Measurements from ENCODE around the gene CRISPLD2.

CRISPLD2 gene

DNA sequence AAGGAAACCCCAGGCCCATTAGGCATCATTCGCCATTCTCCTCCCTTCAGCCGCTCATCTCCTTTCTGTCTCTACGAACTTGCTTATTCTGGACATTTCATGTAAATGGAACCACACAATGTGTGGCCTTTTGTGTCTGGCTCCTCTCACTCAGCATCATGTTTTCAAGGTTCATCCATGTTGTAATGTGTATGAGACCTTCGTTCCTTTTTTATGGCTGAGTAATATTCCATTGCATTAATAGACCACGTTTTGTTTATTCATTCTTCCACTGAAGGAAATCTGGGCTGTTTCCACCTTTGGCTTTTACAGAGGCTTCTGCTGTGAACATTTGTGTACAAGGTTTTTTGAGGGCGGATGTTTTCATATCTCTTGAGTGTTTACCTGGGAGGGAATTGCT lies 3.2 kb downstream of the CRISPLD2 start:
- peak overlapping the region; percentile 53 to 56 for H3K4me3 ChIP-seq
- peaks cover 0 to 10% of the 10 kb centered on the region in 2 donors for H3K27me3 ChIP-seq
- no peaks in the 10 kb centered on the region for H3K36me3 ChIP-seq
- peaks cover 0 to 43% (median 15%) of the 10 kb centered on the region in 4 donors for H3K4me1 ChIP-seq
- no peak for DNase-seq
- intact Hi-C loops (cut with DNase I; ENCODE audit: low total_unique reads), result no loop called here
- peak overlapping the region; percentile 4 to 52 for H3K27ac ChIP-seq
- H3K9me3 ChIP-seq, result no peaks in the 10 kb centered on the region
- no peak for TF ChIP-seq CTCF (IDR thresholded peaks at IDR 0.05)

DNA sequence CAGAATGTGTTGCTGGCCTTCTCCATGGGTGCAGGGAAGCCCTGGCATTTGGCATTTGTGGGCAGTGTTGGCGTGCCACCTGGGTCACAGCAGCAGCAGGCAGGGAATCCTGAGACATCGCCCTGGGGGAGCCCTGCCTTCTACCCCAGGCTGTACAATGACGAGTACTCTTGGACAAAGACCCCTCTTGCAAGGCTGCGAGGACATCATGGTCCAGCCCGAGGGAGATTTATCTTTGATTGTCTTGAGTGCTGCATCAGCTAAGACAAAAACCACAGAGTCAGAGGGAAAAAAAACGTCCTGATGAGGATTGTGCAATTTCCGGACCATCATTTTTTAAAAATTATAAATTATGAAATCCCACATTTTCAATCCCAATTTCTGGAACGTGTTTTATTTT lies 3.7 kb downstream of the CRISPLD2 start:
- Histone ChIP-seq H3K36me3 (no peaks in the 10 kb centered on the region), H3K27me3 (peaks cover 0 to 10% of the 10 kb centered on the region in 2 donors), H3K27ac (peak overlapping the region in 1 of 2 donors; percentile 52), H3K4me3 (no peak overlapping the region), H3K9me3 (no peaks in the 10 kb centered on the region), H3K4me1 (peaks cover 0 to 48% (median 15%) of the 10 kb centered on the region in 4 donors)
- intact Hi-C loops (cut with DNase I; ENCODE audit: low total_unique reads), result no loop called here
- no peak for TF ChIP-seq CTCF (IDR thresholded peaks at IDR 0.05)
- DNase-seq, result peak; percentile 78 to 81

- Histone ChIP-seq H3K27me3 (peaks cover 0 to 10% of the 10 kb centered on the region in 2 donors), H3K9me3 (no peaks in the 10 kb centered on the region), H3K4me1 (peaks cover 0 to 52% (median 15%) of the 10 kb centered on the region in 4 donors), H3K27ac (peak overlapping the region in 1 of 2 donors; percentile 40), H3K4me3 (no peak overlapping the region), H3K36me3 (no peaks in the 10 kb centered on the region)
- intact Hi-C loops (cut with DNase I; ENCODE audit: low total_unique reads), result no loop called here
- TF ChIP-seq CTCF (IDR thresholded peaks at IDR 0.05), result no peak
- no peak for DNase-seq
These were observed 4.1 kb downstream of the CRISPLD2 start for GRCh38 chr16:84823926-84824325.

DNA sequence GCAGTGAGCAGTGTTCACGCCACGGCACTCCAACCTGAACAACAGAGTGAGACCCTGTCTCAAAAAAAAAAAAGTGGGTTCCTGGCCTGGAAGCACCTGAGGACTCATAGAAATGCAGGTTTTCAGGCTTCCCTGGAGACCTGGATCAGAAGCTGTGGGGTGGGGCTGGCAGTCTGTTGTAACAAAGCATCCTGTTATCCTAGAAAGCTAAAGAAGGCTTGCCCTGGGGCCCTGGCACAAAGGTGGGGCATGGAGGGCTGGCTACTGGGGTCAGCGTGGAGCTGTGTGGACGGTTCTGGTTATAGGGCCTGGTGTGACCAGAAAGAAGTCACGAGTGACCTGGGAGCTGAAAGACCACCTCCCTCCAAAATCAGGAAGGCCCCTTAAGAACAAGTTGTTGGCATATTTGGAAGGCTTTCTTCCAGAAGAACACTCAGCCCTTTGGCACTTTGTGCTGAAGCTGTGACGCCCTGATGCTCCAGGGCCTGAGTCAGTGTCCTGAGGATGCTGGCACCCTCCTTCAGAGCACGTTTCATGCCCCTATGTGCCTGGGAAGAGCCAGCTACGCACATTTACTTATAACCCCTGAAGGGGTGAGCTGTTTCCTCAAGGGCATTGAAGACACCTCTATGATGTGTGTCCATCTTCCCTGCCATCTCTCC lies 6.2 kb downstream of the CRISPLD2 start:
- no peak for TF ChIP-seq CTCF (IDR thresholded peaks at IDR 0.05)
- H3K27ac ChIP-seq, result peak overlapping the region; percentile 34 to 62
- H3K27me3 ChIP-seq, result peaks cover 0 to 9% of the 10 kb centered on the region in 2 donors
- no peaks in the 10 kb centered on the region for H3K9me3 ChIP-seq
- no peak overlapping the region for H3K4me3 ChIP-seq
- intact Hi-C loops (cut with DNase I; ENCODE audit: low total_unique reads), result no loop called here
- no peaks in the 10 kb centered on the region for H3K36me3 ChIP-seq
- DNase-seq, result no peak
- H3K4me1 ChIP-seq, result peaks cover 0 to 50% (median 1%) of the 10 kb centered on the region in 4 donors

DNA sequence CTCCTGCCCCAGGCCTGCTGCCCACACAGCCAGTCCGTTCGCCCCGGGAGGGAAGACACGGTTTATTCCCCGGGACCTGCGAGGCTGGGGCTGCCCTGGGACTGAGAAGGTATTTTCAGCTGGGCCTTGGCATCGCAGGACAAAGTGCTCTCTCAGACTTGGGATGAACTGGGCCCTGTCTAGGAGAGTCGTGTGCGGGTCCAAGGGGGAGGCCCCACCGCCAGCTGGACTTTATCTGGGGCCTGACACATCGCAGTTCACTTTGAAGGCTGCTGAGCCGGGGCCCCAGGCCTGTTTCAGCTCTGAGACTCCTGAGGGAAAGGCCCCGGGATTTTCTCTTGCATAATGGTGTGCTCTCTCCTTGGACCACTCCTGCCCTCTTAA lies 6.8 kb downstream of the CRISPLD2 start:
- no peak overlapping the region for H3K4me3 ChIP-seq

More for the DNA sequence above, 6.8 kb downstream of the CRISPLD2 start:
- intact Hi-C loops (cut with DNase I; ENCODE audit: low total_unique reads), result no loop called here
- Histone ChIP-seq H3K4me1 (peaks cover 0 to 48% (median under 1%) of the 10 kb centered on the region in 4 donors), H3K9me3 (no peaks in the 10 kb centered on the region), H3K36me3 (no peaks in the 10 kb centered on the region), H3K27me3 (peaks cover 0 to 6% of the 10 kb centered on the region in 2 donors), H3K27ac (peak overlapping the region; percentile 34 to 62)
- peak in 1 of 2 donors; percentile 60 for DNase-seq
- no peak for TF ChIP-seq CTCF (IDR thresholded peaks at IDR 0.05)
